ENCODE data around the gene EXOC6B. TPM values are rescaled to one million over a fixed set of nuclear protein-coding genes. Genes with fewer than 3 reads are reported as not detected.

Gene EXOC6B
- total RNA-seq, 1 experiment from 2014 or later: 33.7 TPM

DNA sequence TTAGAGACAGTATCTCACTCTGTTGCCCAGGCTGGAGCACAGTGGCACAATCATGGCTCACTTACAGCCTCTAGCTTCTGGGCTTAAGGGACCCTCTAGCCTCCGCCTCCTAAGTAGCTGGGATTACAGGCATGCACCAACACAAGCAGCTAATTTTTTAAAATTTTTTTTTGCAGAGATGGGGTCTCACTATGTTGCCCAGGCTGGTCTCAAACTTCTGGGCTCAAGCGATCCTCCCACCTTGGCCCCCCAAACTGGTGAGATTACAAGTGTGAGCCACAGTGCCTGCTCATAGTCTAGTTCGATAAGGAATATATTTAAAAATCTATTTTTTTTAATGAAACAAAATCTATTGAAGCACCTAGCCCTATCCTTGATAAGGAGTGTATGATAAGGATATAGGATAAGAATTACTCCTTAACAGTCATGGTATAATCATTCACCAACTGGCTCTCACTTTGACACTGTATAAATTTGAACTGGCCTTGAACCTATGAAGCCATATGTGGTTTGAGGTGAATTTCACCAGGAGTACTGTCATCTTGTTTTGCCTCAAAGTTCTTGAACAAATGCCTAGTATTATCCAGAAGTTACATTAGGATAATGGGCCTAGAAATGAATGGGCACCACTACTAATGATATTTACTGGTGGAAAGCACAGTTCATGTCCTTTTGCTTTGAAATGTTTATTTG lies 71.1 kb downstream of the EXOC6B start:
- ATAC-seq: no peak
- ChIA-PET CTCF (interaction anchor here (1.3 to 2.1 kb wide), 3 partner anchors 61 to 108 kb away, joined by 3 to 7 read pairs (median 5); no protein-coding TSS in a partner anchor), POLR2A (interaction anchor here (0.6 kb wide), 1 partner anchor 25 kb away, joined by 3 read pairs; no protein-coding TSS in a partner anchor)
- DNase-seq (ENCODE audit: low spot score): no peak
- Mint-ChIP-seq H3K4me1 (peaks cover 13% of the 10 kb centered on the region), H3K36me3 (no peaks in the 10 kb centered on the region), H3K27ac (no peak overlapping the region), H3K9me3 (no peaks in the 10 kb centered on the region), H3K4me3 (no peak overlapping the region), H3K27me3 (ENCODE audit: low read depth) (no peaks in the 10 kb centered on the region)
- TF ChIP-seq IRF1 (CRISPR knock-in tag; IDR thresholded peaks at IDR 0.05) (no peak), ZNF396 (CRISPR knock-in tag; IDR thresholded peaks at IDR 0.05; ENCODE audit: borderline replicate concordance) (no peak), STAT6 (CRISPR knock-in tag; conservative IDR thresholded peaks at IDR 0.05; ENCODE audit: low read depth) (no peak), MXD4 (CRISPR knock-in tag; IDR thresholded peaks at IDR 0.05; ENCODE audit: borderline replicate concordance) (no peak), PREB (CRISPR knock-in tag; IDR thresholded peaks at IDR 0.05; ENCODE audit: borderline replicate concordance) (no peak), NR2C2 (CRISPR knock-in tag; IDR thresholded peaks at IDR 0.05) (no peak), KAT7 (CRISPR knock-in tag; IDR thresholded peaks at IDR 0.05; ENCODE audit: borderline replicate concordance) (no peak), E2F5 (CRISPR knock-in tag; IDR thresholded peaks at IDR 0.05) (no peak), ZBTB21 (CRISPR knock-in tag; IDR thresholded peaks at IDR 0.05; ENCODE audit: borderline replicate concordance) (no peak), ZNF281 (CRISPR knock-in tag; IDR thresholded peaks at IDR 0.05) (no peak), ZNF219 (CRISPR knock-in tag; IDR thresholded peaks at IDR 0.05; ENCODE audit: borderline replicate concordance) (no peak), ZNF423 (CRISPR knock-in tag; IDR thresholded peaks at IDR 0.05) (no peak), ZNF512 (CRISPR knock-in tag; IDR thresholded peaks at IDR 0.05; ENCODE audit: borderline replicate concordance) (no peak), AR (CRISPR knock-in tag; IDR thresholded peaks at IDR 0.05) (no peak), GABPB1 (CRISPR knock-in tag; IDR thresholded peaks at IDR 0.05) (no peak)
- TF ChIP-seq, protein P1, sequence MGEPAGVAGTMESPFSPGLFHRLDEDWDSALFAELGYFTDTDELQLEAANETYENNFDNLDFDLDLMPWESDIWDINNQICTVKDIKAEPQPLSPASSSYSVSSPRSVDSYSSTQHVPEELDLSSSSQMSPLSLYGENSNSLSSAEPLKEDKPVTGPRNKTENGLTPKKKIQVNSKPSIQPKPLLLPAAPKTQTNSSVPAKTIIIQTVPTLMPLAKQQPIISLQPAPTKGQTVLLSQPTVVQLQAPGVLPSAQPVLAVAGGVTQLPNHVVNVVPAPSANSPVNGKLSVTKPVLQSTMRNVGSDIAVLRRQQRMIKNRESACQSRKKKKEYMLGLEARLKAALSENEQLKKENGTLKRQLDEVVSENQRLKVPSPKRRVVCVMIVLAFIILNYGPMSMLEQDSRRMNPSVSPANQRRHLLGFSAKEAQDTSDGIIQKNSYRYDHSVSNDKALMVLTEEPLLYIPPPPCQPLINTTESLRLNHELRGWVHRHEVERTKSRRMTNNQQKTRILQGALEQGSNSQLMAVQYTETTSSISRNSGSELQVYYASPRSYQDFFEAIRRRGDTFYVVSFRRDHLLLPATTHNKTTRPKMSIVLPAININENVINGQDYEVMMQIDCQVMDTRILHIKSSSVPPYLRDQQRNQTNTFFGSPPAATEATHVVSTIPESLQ (CRISPR knock-in tag; IDR thresholded peaks at IDR 0.05): no peak
